Bronchial epithelial cell (primary cell): ENCODE measurements around the gene SEMA3B. TPM values are rescaled to one million over a fixed set of nuclear protein-coding genes. Genes with fewer than 3 reads are reported as not detected.

Source experiments
- DNase-seq: peaks from one replicate; pipeline ENCODE4 v3.0.0-alpha.2; 2010; ENCODE audit warnings: low read depth
- FAIRE-seq: peaks from 2 replicates; lab custom pipeline; 2011; peaks lifted over from hg19 to GRCh38; lab: Jason Lieb, UNC
- H3K27me3 ChIP-seq: 2 replicates; pipeline ENCODE4 v1.5.1; 2011; ENCODE audit warnings: low read length; ENCODE audit not compliant: control insufficient read depth, insufficient read depth
- H3K36me3 ChIP-seq: 2 replicates; pipeline ENCODE4 v1.5.1; 2011; ENCODE audit warnings: low read length; ENCODE audit not compliant: control insufficient read depth, insufficient read depth
- H3K4me3 ChIP-seq: 2 replicates; pipeline ENCODE4 v1.5.1; 2011; ENCODE audit warnings: mild to moderate bottlenecking, low read depth, low read length, control low read depth
- total RNA-seq: library from RNA; depleted of rRNA; stranded (reverse); fragments of >200 nt; gene quantifications from 2 replicates; pipeline ENCODE4 v1.2.1, GENCODE V29; 2014
- TF ChIP-seq, protein P1 (sequence below): IDR thresholded peaks from 2 replicates; pipeline ENCODE4 v1.5.1; 2011; ENCODE audit warnings: mild to moderate bottlenecking, moderate library complexity, low read length, control low read depth, inconsistent platforms; ENCODE audit not compliant: insufficient read depth, severe bottlenecking

The SEMA3B gene
- total RNA-seq, 1 donor from 2014 or later = 7.1 TPM

DNA sequence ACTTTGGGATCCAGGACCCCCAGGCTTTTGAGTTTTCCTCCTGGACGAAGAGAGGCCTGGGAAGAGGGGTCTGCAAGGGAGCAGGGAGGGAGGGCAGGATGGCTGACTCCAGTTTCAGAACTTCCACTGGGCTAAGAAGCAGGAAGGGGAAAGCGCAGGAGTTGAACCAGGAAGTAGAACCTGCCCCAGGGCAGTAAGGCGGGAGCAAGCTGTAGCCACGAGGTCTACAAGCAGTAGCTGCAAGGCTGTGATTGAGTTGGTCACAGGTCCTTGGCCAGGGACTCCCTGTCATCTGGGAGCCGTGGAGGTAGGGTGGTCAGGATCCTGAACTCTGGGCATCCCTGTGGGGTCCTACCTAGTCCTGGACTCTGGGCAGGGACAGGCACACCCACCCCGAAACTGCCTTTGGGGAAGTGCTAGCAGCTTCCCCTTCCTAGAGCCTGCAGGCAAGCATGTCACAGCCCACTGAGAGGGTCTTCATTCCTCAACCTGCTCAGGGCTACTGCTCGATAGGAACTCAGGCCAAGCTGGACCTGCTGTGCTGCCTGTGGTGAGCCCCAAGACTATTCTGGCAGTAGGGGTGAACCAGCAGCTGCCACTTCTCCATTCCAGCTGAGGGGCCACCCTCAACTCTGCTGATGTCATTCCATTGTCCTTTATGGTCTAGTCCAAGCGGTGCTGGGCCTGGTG, 38.7 kb upstream of the SEMA3B start:
- FAIRE-seq (no peak), DNase-seq (no peak)
- TF ChIP-seq, protein P1, sequence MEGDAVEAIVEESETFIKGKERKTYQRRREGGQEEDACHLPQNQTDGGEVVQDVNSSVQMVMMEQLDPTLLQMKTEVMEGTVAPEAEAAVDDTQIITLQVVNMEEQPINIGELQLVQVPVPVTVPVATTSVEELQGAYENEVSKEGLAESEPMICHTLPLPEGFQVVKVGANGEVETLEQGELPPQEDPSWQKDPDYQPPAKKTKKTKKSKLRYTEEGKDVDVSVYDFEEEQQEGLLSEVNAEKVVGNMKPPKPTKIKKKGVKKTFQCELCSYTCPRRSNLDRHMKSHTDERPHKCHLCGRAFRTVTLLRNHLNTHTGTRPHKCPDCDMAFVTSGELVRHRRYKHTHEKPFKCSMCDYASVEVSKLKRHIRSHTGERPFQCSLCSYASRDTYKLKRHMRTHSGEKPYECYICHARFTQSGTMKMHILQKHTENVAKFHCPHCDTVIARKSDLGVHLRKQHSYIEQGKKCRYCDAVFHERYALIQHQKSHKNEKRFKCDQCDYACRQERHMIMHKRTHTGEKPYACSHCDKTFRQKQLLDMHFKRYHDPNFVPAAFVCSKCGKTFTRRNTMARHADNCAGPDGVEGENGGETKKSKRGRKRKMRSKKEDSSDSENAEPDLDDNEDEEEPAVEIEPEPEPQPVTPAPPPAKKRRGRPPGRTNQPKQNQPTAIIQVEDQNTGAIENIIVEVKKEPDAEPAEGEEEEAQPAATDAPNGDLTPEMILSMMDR = no peak
- no peaks in the 10 kb centered on the region for H3K27me3 ChIP-seq
- no peaks in the 10 kb centered on the region for H3K36me3 ChIP-seq
- H3K4me3 ChIP-seq = no peak overlapping the region

DNA sequence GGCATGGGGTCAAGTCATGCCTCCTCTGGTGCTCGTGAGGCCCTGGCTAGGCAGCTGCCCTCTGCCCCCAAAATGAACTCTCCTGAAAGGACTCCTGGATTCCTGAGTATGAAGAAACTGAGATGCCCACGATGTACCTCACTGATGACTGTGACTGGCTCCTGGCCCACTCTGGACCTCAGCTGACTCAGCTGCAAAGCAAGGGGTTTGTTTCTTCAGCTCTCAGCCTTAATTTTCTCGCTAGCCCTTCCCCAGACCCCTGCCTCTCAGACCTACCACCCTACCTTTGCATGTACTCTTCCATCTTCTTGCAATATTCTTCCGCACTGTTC, 38.2 kb upstream of the SEMA3B start:
- FAIRE-seq (no peak), DNase-seq (no peak)
- H3K36me3 ChIP-seq = no peaks in the 10 kb centered on the region
- TF ChIP-seq, protein P1 = no peak
- no peaks in the 10 kb centered on the region for H3K27me3 ChIP-seq
- H3K4me3 ChIP-seq = no peak overlapping the region

DNA sequence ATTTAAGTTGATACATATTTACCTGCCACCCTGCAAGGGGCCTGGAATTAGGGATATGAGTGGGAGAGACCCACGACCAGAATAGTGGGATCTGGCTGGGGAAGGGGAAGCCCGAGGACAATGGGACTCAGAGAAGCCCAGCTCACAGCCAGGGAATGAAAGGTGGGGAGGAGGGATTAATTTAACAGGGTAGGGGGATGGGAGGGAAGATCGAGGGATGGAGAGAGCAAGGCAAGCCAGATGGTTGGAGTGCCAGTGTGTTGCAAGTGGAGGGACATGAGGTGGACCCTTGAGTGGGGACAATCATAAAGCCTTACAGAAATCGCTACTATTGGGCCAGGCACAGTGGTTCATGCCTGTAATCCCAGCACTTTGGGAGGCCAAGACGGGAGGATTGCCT, 37.4 kb upstream of the SEMA3B start:
- no peak for FAIRE-seq

DNA sequence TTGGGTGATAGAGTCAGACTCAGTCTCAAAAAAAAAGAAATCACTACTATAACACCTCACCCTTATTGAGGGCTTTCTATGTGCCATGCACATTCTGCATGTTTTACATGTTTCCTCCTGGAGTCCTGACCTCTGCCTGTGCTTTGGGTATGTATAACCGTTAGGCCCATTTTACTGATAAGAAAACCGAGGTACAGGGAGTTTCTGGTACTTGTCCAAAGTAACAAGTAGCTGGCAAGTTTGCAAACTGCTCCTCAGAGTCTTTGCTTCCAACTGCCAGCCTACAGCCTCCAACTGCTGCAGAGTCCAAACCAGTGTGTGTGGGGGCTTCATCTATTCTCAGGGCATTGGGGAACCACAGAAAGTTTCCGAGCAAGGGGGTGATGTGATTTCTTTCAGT, 36.6 kb upstream of the SEMA3B start:
- TF ChIP-seq, protein P1 = no peak
- Histone ChIP-seq H3K4me3 (no peak overlapping the region), H3K27me3 (no peaks in the 10 kb centered on the region), H3K36me3 (no peaks in the 10 kb centered on the region)
- no peak for FAIRE-seq
- no peak for DNase-seq

More for the DNA sequence above, 37.4 kb upstream of the SEMA3B start:
- no peak for DNase-seq
- Histone ChIP-seq H3K36me3 (no peaks in the 10 kb centered on the region), H3K4me3 (no peak overlapping the region), H3K27me3 (no peaks in the 10 kb centered on the region)
- TF ChIP-seq, protein P1 = no peak

DNA sequence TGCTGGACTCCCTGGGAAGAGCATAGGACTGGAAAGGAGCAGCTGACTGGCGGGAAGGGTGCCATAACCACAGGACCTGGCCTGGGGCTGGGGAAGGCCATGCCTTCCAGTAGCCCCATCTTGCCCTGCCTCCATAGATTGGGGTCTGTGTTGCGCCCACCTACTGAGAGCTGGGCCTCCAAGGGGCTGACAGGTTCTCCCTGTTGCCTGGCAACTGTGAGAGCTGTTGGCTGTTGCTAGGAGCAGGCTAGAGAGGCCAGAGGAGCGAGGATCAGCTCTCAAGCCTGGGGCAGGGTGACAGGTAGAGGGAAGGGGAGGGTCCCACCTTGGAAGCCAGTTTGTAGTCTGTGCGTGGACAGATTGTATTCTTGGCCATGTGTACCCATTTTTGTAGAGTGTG, 35.8 kb upstream of the SEMA3B start:
- Histone ChIP-seq H3K27me3 (no peaks in the 10 kb centered on the region), H3K4me3 (no peak overlapping the region), H3K36me3 (no peaks in the 10 kb centered on the region)
- no peak for FAIRE-seq
- DNase-seq = no peak
- TF ChIP-seq, protein P1 = no peak
